ENCODE results near the gene OR10H4. TPM values are rescaled to one million over a fixed set of nuclear protein-coding genes. Genes with fewer than 3 reads are reported as not detected.

OR10H4 gene
- total and polyA plus RNA-seq, 2 of the 13 experiments (the other 11 are each of a cell fraction or from before 2014, with no cell fraction given) = not detected

- H3K4me2 ChIP-seq (ENCODE audit: low read depth, low read length) = no peak overlapping the region
- ATAC-seq (no peak), DNase-seq (ENCODE audit: low spot score) (no peak), FAIRE-seq (no peak)
- H2AFZ ChIP-seq (ENCODE audit: low read length) = no peak overlapping the region
- intact Hi-C loops (cut with micrococcal nuclease; ENCODE audit: unreplicated experiment) = no loop called here
- no peaks in the 10 kb centered on the region for H4K20me1 ChIP-seq (ENCODE audit: insufficient read depth, low read length)
- in situ Hi-C loops (cut with HindIII; ENCODE audit: extremely low pct_ligation_motif_present, low pct_unique_long_range_greater_than_20kb) = no loop called here
- H3K4me1 ChIP-seq (ENCODE audit: insufficient read depth, low read length) = no peaks in the 10 kb centered on the region
- H3K9me3 ChIP-seq (ENCODE audit: low read length) = peaks cover 9% of the 10 kb centered on the region; the same call in 1 of the 2 replicates
- no peaks in the 10 kb centered on the region for H3K36me3 ChIP-seq (replicated peaks in 1 of 2; ENCODE audit: control insufficient read depth in 1 of 2, insufficient read depth in 2 of 2, low read length in 2 of 2)
- ChIA-PET POLR2A (no interaction called here), CTCF (ENCODE audit: low intra/inter-chr PET ratio, low total read pairs) (no interaction called here)
- H3K4me3 ChIP-seq (replicated peaks in 1 of 3; ENCODE audit: insufficient read depth in 1 of 3, low read depth in 2 of 3, low read length in 3 of 3) = no peak overlapping the region
- no TSS peak for BruUV-seq (replicated peaks)
- no peaks in the 10 kb centered on the region for H3K79me2 ChIP-seq (ENCODE audit: insufficient read depth, low read length)
- H3K27ac ChIP-seq (ENCODE audit: extremely low read length, insufficient read depth, low read length) = no peak overlapping the region
- WGBS (ENCODE audit: low lambda C conversion rate) = 11% methylated on average over 1 of the region's 6 CpGs
- no peak for TF ChIP-seq ZNF292 (CRISPR knock-in tag; IDR thresholded peaks at IDR 0.05; ENCODE audit: borderline replicate concordance, low read depth)
- 0 out of 5 replicates have a peak, but pooled peaks cover 0 to 1% of the 10 kb centered on the region in 2 experiments for H3K27me3 ChIP-seq (ENCODE audit: control insufficient read depth in 1 of 2, insufficient read depth in 2 of 2, low read length in 2 of 2)
- H3K9ac ChIP-seq (ENCODE audit: insufficient read depth, low read depth, low read length) = no peak overlapping the region
Measured at GRCh38 chr19:15995536-15995935, 46.7 kb downstream of the OR10H4 start.

- ATAC-seq = no peak
- Histone ChIP-seq H3K36me3 (replicated peaks in 1 of 2; ENCODE audit: control insufficient read depth in 1 of 2, insufficient read depth in 2 of 2, low read length in 2 of 2) (no peaks in the 10 kb centered on the region), H4K20me1 (ENCODE audit: insufficient read depth, low read length) (no peaks in the 10 kb centered on the region), H3K9me3 (ENCODE audit: low read length) (peaks cover 9% of the 10 kb centered on the region; the same call in 1 of the 2 replicates), H3K4me3 (replicated peaks in 1 of 3; ENCODE audit: insufficient read depth in 1 of 3, low read depth in 2 of 3, low read length in 3 of 3) (no peak overlapping the region), H3K9ac (ENCODE audit: insufficient read depth, low read depth, low read length) (no peak overlapping the region), H3K27ac (ENCODE audit: extremely low read length, insufficient read depth, low read length) (no peak overlapping the region), H3K4me1 (ENCODE audit: insufficient read depth, low read length) (peaks cover 16% of the 10 kb centered on the region; the same call in 1 of the 2 replicates), H3K79me2 (ENCODE audit: insufficient read depth, low read length) (no peaks in the 10 kb centered on the region), H2AFZ (ENCODE audit: low read length) (no peak overlapping the region), H3K4me2 (ENCODE audit: low read depth, low read length) (no peak overlapping the region), H3K27me3 (ENCODE audit: control insufficient read depth in 1 of 2, insufficient read depth in 2 of 2, low read length in 2 of 2) (peaks cover 1 to 3% of the 10 kb centered on the region in 2 experiments; a peak in 2 of 5 replicates)
- no peak for FAIRE-seq
- POLR2A ChIA-PET = no interaction called here
- CTCF ChIA-PET (ENCODE audit: low intra/inter-chr PET ratio, low total read pairs) = no interaction called here
- WGBS (ENCODE audit: low lambda C conversion rate) = 6% methylated on average over 3 of the region's 4 CpGs
- in situ Hi-C loops (cut with HindIII; ENCODE audit: extremely low pct_ligation_motif_present, low pct_unique_long_range_greater_than_20kb) = no loop called here
- intact Hi-C loops (cut with micrococcal nuclease; ENCODE audit: unreplicated experiment) = no loop called here
- BruUV-seq (replicated peaks) = no TSS peak
- no peak for DNase-seq (ENCODE audit: low spot score)
- no peak for TF ChIP-seq NFKBIZ (CRISPR knock-in tag; IDR thresholded peaks at IDR 0.05)
- TF ChIP-seq ZNF337 (CRISPR knock-in tag; IDR thresholded peaks at IDR 0.05; ENCODE audit: borderline replicate concordance, low read depth) = no peak
- TF ChIP-seq ZNF432 (CRISPR knock-in tag; IDR thresholded peaks at IDR 0.05; ENCODE audit: borderline replicate concordance) = no peak
- no peak for TF ChIP-seq ZBTB10 (CRISPR knock-in tag; IDR thresholded peaks at IDR 0.05; ENCODE audit: borderline replicate concordance)
- no peak for TF ChIP-seq PLSCR1 (CRISPR knock-in tag; IDR thresholded peaks at IDR 0.05; ENCODE audit: borderline replicate concordance)
- TF ChIP-seq PHF20 (CRISPR knock-in tag; IDR thresholded peaks at IDR 0.05) = no peak
- TF ChIP-seq CREB1 (IDR thresholded peaks at IDR 0.05) = no peak
- no peak for TF ChIP-seq CREB1 (CRISPR knock-in tag; IDR thresholded peaks at IDR 0.05)
- no peak for TF ChIP-seq MAFG (CRISPR knock-in tag; IDR thresholded peaks at IDR 0.05)
- TF ChIP-seq ZNF577 (CRISPR knock-in tag; IDR thresholded peaks at IDR 0.05; ENCODE audit: borderline replicate concordance, low read depth) = no peak
Measured at GRCh38 chr19:15998166-15998565, 49.4 kb downstream of the OR10H4 start.

All from HepG2 (cell line).